Retinal pigment epithelial cell (primary cell): ENCODE data around the gene UXS1.
"Not testable (repeated sequence)": the region's sequence is repeated elsewhere in the genome, so short reads cannot be mapped to it uniquely, and the experiment has no call there.

Experiments used
- DNase-seq: peaks from one replicate; pipeline ENCODE4 v3.0.0-alpha.2; 2010; ENCODE audit warnings: low read depth
- H3K4me3 ChIP-seq: 2 replicates; pipeline ENCODE4 v1.5.1; 2011; ENCODE audit warnings: mild to moderate bottlenecking, low read length, control low read depth, moderate library complexity
- CTCF ChIP-seq: conservative IDR thresholded peaks from 2 replicates; pipeline ENCODE4 v1.5.1; 2011; ENCODE audit warnings: low read depth, low read length, control low read depth, inconsistent platforms

UXS1 gene

GRCh38 chr2:106208874-106209273 lies 14.8 kb upstream of the UXS1 start:
- TF ChIP-seq CTCF: no peak
- peak; percentile 21 for DNase-seq
- H3K4me3 ChIP-seq: no peak overlapping the region

- TF ChIP-seq CTCF: no peak
- no peak overlapping the region for H3K4me3 ChIP-seq
- no peak for DNase-seq
Observed at GRCh38 chr2:106208399-106208798, 14.3 kb upstream of the UXS1 start.

- no peak overlapping the region for H3K4me3 ChIP-seq
- TF ChIP-seq CTCF: no peak
- no peak for DNase-seq
Observed at GRCh38 chr2:106207246-106207645, 13.1 kb upstream of the UXS1 start.

- no peak for TF ChIP-seq CTCF
- H3K4me3 ChIP-seq: no peak overlapping the region
- DNase-seq: no peak
Observed at GRCh38 chr2:106205488-106205887, 11.4 kb upstream of the UXS1 start.

- not testable (repeated sequence) for H3K4me3 ChIP-seq, DNase-seq
Observed at GRCh38 chr2:106204551-106204950, 10.4 kb upstream of the UXS1 start.

GRCh38 chr2:106201661-106202060 lies 7.6 kb upstream of the UXS1 start:
- no peak overlapping the region for H3K4me3 ChIP-seq
- TF ChIP-seq CTCF: no peak
- no peak for DNase-seq

GRCh38 chr2:106197878-106198277 lies 3.8 kb upstream of the UXS1 start:
- H3K4me3 ChIP-seq: no peak overlapping the region
- peak; percentile 94 for DNase-seq
- no peak for TF ChIP-seq CTCF

- H3K4me3 ChIP-seq: no peak overlapping the region
- no peak for DNase-seq
- TF ChIP-seq CTCF: no peak
Observed at GRCh38 chr2:106195981-106196380, 1.9 kb upstream of the UXS1 start.
